Stomach smooth muscle (tissue), 2 donors: ENCODE data around the gene RWDD1.
A peak's percentile ranks its signal among the peaks of the same experiment; 100 is the strongest.

Source experiments
- H3K27ac ChIP-seq: one replicate; pipeline ENCODE4 v1.7.0; 2013; ENCODE audit warnings: mild to moderate bottlenecking, low read length, inconsistent platforms
- H3K27me3 ChIP-seq, 2 donors: one replicate each; pipeline ENCODE4 v1.7.0; 2013; ENCODE audit warnings: low read length in 2 of 2; ENCODE audit not compliant: insufficient read depth in 2 of 2, control insufficient read depth in 1 of 2
- H3K36me3 ChIP-seq, 2 donors: one replicate each; pipeline ENCODE4 v1.7.0; 2013; ENCODE audit warnings: low read length in 2 of 2; ENCODE audit not compliant: control insufficient read depth in 2 of 2, insufficient read depth in 2 of 2
- H3K4me1 ChIP-seq: one replicate; pipeline ENCODE4 v1.7.0; 2013; ENCODE audit warnings: low read length; ENCODE audit not compliant: control insufficient read depth, insufficient read depth
- H3K4me3 ChIP-seq, 2 donors: one replicate each; pipeline ENCODE4 v1.7.0; 2013; ENCODE audit warnings: low read length in 2 of 2
- H3K9ac ChIP-seq, 2 donors: one replicate each; pipeline ENCODE4 v1.7.0; 2013; ENCODE audit warnings: low read length in 2 of 2, mild to moderate bottlenecking in 1 of 2
- H3K9me3 ChIP-seq, 2 donors: one replicate each; pipeline ENCODE4 v1.7.0; 2013; ENCODE audit warnings: low read length in 2 of 2; ENCODE audit not compliant: control insufficient read depth in 2 of 2
- donor health status: healthy.
- donor health status: Pancreatic carcinoma.

The RWDD1 gene

GRCh38 chr6:116560130-116560529 lies 11.2 kb upstream of the RWDD1 start:
- H3K27me3 ChIP-seq, result no peaks in the 10 kb centered on the region
- no peaks in the 10 kb centered on the region for H3K36me3 ChIP-seq
- no peak overlapping the region for H3K4me3 ChIP-seq
- H3K27ac ChIP-seq, result no peak overlapping the region
- no peaks in the 10 kb centered on the region for H3K9me3 ChIP-seq
- H3K9ac ChIP-seq, result no peak overlapping the region
- peaks cover 3% of the 10 kb centered on the region for H3K4me1 ChIP-seq

DNA sequence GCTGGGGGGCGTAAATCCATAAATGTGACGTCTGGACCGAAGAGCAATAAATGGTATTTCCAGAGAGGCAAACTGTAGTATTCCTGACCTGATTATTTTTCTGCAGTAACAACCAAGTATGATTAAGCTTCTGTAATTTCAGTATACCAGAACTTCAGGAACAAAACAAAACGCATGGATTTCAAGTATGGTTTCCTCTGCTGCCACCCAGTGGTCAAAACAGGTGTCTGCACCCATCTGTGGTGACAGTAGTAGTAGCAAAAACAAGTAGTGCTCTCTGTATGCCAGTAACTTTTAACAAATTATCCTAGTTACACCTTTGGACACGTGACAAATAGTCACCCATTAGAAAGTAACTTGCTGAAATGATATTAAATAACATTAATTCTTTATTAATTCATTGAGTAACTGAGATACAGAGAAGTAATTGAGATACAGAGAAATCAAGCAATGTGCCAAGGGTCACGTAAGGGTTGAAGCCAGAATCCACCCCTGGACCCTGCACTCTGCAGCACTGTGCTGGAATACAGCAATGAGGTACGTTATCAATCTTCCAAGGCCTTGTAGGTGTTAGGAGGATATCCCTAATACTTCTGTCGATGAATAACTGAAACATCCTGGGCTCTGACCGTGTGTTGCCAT lies 9.8 kb upstream of the RWDD1 start:
- Histone ChIP-seq H3K27ac (no peak overlapping the region), H3K4me1 (peaks cover 7% of the 10 kb centered on the region), H3K27me3 (no peaks in the 10 kb centered on the region), H3K36me3 (no peaks in the 10 kb centered on the region), H3K4me3 (peak overlapping the region; percentile 31 to 59), H3K9ac (peak overlapping the region; percentile 18 to 21), H3K9me3 (no peaks in the 10 kb centered on the region)

- Histone ChIP-seq H3K4me1 (peaks cover 7% of the 10 kb centered on the region), H3K9me3 (no peaks in the 10 kb centered on the region), H3K27ac (no peak overlapping the region), H3K36me3 (no peaks in the 10 kb centered on the region), H3K27me3 (no peaks in the 10 kb centered on the region), H3K4me3 (no peak overlapping the region), H3K9ac (peak overlapping the region in 1 of 2 donors; percentile 18)
Observed at GRCh38 chr6:116562019-116562403, 9.3 kb upstream of the RWDD1 start.

GRCh38 chr6:116562614-116563013 lies 8.7 kb upstream of the RWDD1 start:
- Histone ChIP-seq H3K9ac (no peak overlapping the region), H3K27me3 (no peaks in the 10 kb centered on the region), H3K27ac (no peak overlapping the region), H3K9me3 (no peaks in the 10 kb centered on the region), H3K4me1 (peaks cover 7% of the 10 kb centered on the region), H3K4me3 (no peak overlapping the region), H3K36me3 (no peaks in the 10 kb centered on the region)

GRCh38 chr6:116563830-116564229 lies 7.5 kb upstream of the RWDD1 start:
- Histone ChIP-seq H3K27ac (no peak overlapping the region), H3K9me3 (no peaks in the 10 kb centered on the region), H3K4me1 (peaks cover 7% of the 10 kb centered on the region), H3K36me3 (no peaks in the 10 kb centered on the region), H3K4me3 (no peak overlapping the region), H3K9ac (no peak overlapping the region), H3K27me3 (no peaks in the 10 kb centered on the region)

- peak overlapping the region in 1 of 2 donors; percentile 71 for H3K4me3 ChIP-seq
- no peak overlapping the region for H3K27ac ChIP-seq
- no peaks in the 10 kb centered on the region for H3K27me3 ChIP-seq
- H3K36me3 ChIP-seq, result no peaks in the 10 kb centered on the region
- no peaks in the 10 kb centered on the region for H3K9me3 ChIP-seq
- H3K4me1 ChIP-seq, result peaks cover 7% of the 10 kb centered on the region
- H3K9ac ChIP-seq, result no peak overlapping the region
Observed at GRCh38 chr6:116564311-116564710, 7.0 kb upstream of the RWDD1 start.

GRCh38 chr6:116564921-116565872 lies 6.1 kb upstream of the RWDD1 start:
- peaks cover 10% of the 10 kb centered on the region for H3K4me1 ChIP-seq
- H3K27me3 ChIP-seq, result no peaks in the 10 kb centered on the region
- H3K9ac ChIP-seq, result peak overlapping the region; percentile 46 to 62
- H3K9me3 ChIP-seq, result no peaks in the 10 kb centered on the region
- H3K4me3 ChIP-seq, result peak overlapping the region; percentile 58 to 71
- no peak overlapping the region for H3K27ac ChIP-seq
- no peaks in the 10 kb centered on the region for H3K36me3 ChIP-seq

GRCh38 chr6:116568111-116568510 lies 3.2 kb upstream of the RWDD1 start:
- Histone ChIP-seq H3K4me1 (peaks cover 16% of the 10 kb centered on the region), H3K9ac (no peak overlapping the region), H3K27ac (no peak overlapping the region), H3K36me3 (no peaks in the 10 kb centered on the region), H3K9me3 (no peaks in the 10 kb centered on the region), H3K4me3 (no peak overlapping the region), H3K27me3 (no peaks in the 10 kb centered on the region)

DNA sequence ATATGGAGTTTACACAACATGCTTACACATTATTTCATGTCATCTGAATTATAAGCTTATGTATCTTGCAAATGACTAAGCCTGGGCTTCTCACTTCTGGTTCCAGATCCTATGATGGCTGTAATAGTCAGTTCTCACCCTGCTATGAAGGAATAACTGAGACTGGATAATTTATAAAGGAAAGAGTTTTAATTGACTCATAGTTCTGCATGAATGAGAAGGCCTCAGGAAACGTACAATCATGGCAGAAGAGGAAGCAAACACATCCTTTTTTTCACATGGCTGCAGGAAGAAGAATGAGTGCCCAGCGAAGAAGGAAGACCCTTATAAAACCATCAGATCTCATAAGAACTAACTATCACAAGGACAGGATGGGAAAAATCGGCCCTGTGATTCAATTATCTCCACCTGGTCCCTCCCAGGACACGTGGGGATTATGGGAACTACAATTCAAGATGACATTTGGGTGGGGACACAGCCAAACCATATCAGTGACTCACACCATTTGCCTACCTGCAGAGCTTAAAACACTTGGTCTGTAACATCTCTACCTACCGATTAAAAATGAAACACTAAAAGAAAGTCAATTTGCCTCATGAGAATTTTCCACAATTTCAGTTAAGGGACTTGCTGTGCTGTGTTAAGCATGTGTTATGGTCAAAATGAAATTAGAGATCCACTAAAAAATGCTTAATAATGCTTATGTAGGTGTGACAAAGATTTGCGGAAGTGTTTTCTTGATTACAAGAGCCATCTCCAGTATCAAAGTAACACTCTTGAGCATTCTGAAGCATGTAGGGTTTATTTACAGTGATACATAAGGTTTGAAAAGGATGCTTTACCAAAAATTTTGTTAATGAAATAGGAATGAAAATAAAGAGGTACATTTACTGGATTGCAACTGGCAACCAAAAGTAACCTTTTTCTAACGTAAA lies 2.2 kb upstream of the RWDD1 start:
- no peaks in the 10 kb centered on the region for H3K27me3 ChIP-seq
- H3K9ac ChIP-seq, result no peak overlapping the region
- H3K27ac ChIP-seq, result no peak overlapping the region
- H3K4me3 ChIP-seq, result no peak overlapping the region
- no peaks in the 10 kb centered on the region for H3K36me3 ChIP-seq
- no peaks in the 10 kb centered on the region for H3K9me3 ChIP-seq
- H3K4me1 ChIP-seq, result peaks cover 16% of the 10 kb centered on the region

DNA sequence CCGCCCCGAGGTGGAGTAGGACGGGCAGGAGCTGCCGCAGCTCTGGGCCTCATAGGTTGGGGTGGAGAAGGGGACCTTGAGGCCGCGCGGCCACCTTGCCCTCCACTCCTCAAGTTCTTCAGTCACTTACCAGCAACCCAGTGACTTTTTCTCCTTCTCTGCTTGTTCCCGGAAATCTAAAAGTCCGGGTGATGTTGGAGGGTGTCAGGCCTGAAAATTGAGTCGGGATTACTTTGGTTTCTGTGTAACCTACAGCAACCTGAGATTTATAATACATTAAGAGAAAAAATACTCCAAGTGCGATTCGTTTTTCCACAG lies 338 bp downstream of the RWDD1 start:
- H3K9ac ChIP-seq, result peak overlapping the region; percentile 93 to 98

More for the DNA sequence above, 338 bp downstream of the RWDD1 start:
- H3K9me3 ChIP-seq, result no peaks in the 10 kb centered on the region
- H3K4me3 ChIP-seq, result peak overlapping the region; percentile 92 to 96
- peaks cover 9% of the 10 kb centered on the region for H3K4me1 ChIP-seq
- peak overlapping the region; percentile 92 for H3K27ac ChIP-seq
- peaks cover 0 to 9% of the 10 kb centered on the region in 2 donors for H3K36me3 ChIP-seq
- H3K27me3 ChIP-seq, result no peaks in the 10 kb centered on the region
